Prostate gland (tissue), 2 donors: ENCODE measurements around the gene MMP15. TPM values are rescaled to one million over a fixed set of nuclear protein-coding genes. Genes with fewer than 3 reads are reported as not detected.

Experiments used
- DNase-seq: peaks from one replicate; pipeline ENCODE4 v3.0.0-alpha.2; 2019; ENCODE audit warnings: low spot score
- H3K27ac ChIP-seq, 2 donors: fragments of 200-600 bp; sonication (generic); 2 replicates each; pipeline ENCODE4 v1.5.1; 2017 to 2019
- H3K27me3 ChIP-seq: fragments of 200-600 bp; sonication (generic); replicated peaks from 2 replicates; pipeline ENCODE4 v1.5.1; 2019; ENCODE audit not compliant: insufficient read depth
- H3K36me3 ChIP-seq, 2 donors: fragments of 200-600 bp; sonication (generic); 1 replicate in 1 of 2; 2 replicates in 1 of 2; pipeline versions ENCODE4 v1.5.1 to v1.8.1; 2017 to 2019
- H3K4me1 ChIP-seq: fragments of 200-600 bp; sonication (generic); replicated peaks from 2 replicates; pipeline ENCODE4 v1.5.1; 2019
- H3K4me3 ChIP-seq, 2 donors: fragments of 200-600 bp; sonication (generic); 2 replicates each; pipeline ENCODE4 v1.5.1; 2017 to 2019
- H3K9me3 ChIP-seq: fragments of 200-600 bp; sonication (generic); 2 replicates; pipeline ENCODE4 v1.5.1; 2017
- POLR2A ChIP-seq: fragments of 450-650 bp; IDR thresholded peaks from one replicate; pipeline ENCODE4 v1.6.1; 2016; ENCODE audit warnings: antibody characterized with exemption, mild to moderate bottlenecking
- POLR2AphosphoS5 ChIP-seq: sonication (generic); formaldehyde crosslinking; IDR thresholded peaks from one replicate; pipeline ENCODE4 v1.6.1; 2017; ENCODE audit warnings: antibody characterized with exemption
- WGBS: methylation state at CpG from one replicate; pipeline ENCODE4 v1.1.5; 2018; 5-methylcytosine and 5-hydroxymethylcytosine counted together
- intact Hi-C: fragments of 100-400 bp; cut with DNase I; formaldehyde crosslinking; loops from one replicate; pipeline ENCODE4 v1.14.2; 2022
- total RNA-seq, 2 donors: library from RNA; depleted of rRNA; stranded (reverse); fragments of >200 nt; gene quantifications; one replicate each; pipeline ENCODE4 v1.1.0, GENCODE V29; 2016
- TF ChIP-seq, protein P1 (sequence below), 4 experiments: fragments of 200-600 bp in 2 of 4; fragments of 450-650 bp in 2 of 4; sonication (generic) in 2 of 4; IDR thresholded peaks; 1 replicate in 3 of 4; 2 replicates in 1 of 4; pipeline ENCODE4 v1.5.1; 2016 to 2019; ENCODE audit warnings: antibody characterized with exemption in 4 of 4, mild to moderate bottlenecking in 2 of 4, moderate library complexity in 2 of 4

MMP15 gene
- total RNA-seq, 2 donors from 2014 or later = 8.0 to 232 TPM

- H3K9me3 ChIP-seq = no peaks in the 10 kb centered on the region
- TF ChIP-seq, protein P1, sequence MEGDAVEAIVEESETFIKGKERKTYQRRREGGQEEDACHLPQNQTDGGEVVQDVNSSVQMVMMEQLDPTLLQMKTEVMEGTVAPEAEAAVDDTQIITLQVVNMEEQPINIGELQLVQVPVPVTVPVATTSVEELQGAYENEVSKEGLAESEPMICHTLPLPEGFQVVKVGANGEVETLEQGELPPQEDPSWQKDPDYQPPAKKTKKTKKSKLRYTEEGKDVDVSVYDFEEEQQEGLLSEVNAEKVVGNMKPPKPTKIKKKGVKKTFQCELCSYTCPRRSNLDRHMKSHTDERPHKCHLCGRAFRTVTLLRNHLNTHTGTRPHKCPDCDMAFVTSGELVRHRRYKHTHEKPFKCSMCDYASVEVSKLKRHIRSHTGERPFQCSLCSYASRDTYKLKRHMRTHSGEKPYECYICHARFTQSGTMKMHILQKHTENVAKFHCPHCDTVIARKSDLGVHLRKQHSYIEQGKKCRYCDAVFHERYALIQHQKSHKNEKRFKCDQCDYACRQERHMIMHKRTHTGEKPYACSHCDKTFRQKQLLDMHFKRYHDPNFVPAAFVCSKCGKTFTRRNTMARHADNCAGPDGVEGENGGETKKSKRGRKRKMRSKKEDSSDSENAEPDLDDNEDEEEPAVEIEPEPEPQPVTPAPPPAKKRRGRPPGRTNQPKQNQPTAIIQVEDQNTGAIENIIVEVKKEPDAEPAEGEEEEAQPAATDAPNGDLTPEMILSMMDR (IDR thresholded peaks at IDR 0.05) = no peak
- TF ChIP-seq POLR2AphosphoS5 = no peak
- no peak for TF ChIP-seq POLR2A
- H3K4me3 ChIP-seq = no peak overlapping the region
- H3K4me1 ChIP-seq = no peaks in the 10 kb centered on the region
- no peaks in the 10 kb centered on the region for H3K36me3 ChIP-seq
- no peak overlapping the region for H3K27ac ChIP-seq
- intact Hi-C loops = no loop called here
- no peak for DNase-seq
- WGBS = 90% methylated on average over 14 of the region's 14 CpGs
- no peaks in the 10 kb centered on the region for H3K27me3 ChIP-seq
Measured at GRCh38 chr16:58035356-58036170, 10.0 kb downstream of the MMP15 start.

DNA sequence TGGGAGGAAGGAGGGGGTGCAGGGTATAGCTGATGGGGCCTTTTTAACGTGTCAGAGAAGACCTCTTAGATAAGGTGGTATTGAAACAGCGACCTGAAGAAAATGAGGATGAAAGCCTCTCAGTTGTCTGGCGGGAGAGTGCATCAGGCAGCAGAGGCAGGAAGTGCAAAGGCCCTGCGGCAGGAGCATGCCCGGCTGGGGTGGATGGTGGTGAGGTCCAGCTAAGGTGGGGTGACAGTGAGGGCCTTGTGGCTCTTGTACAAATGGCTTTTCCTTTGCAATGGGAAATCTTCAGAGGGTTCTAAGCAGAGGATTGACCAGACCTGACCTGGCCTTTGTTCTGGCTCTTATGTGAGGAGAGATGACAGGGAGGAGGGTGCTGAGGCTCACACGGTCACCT, 11.4 kb downstream of the MMP15 start:
- 92% methylated on average over 6 of the region's 6 CpGs for WGBS
- H3K4me1 ChIP-seq = no peaks in the 10 kb centered on the region
- no peak for TF ChIP-seq POLR2A
- no peak for TF ChIP-seq POLR2AphosphoS5
- TF ChIP-seq, protein P1 (IDR thresholded peaks at IDR 0.05) = no peak
- H3K4me3 ChIP-seq = no peak overlapping the region
- H3K36me3 ChIP-seq = no peaks in the 10 kb centered on the region
- H3K27ac ChIP-seq = no peak overlapping the region
- intact Hi-C loops = no loop called here
- H3K9me3 ChIP-seq = no peaks in the 10 kb centered on the region
- DNase-seq = no peak
- no peaks in the 10 kb centered on the region for H3K27me3 ChIP-seq

GRCh38 chr16:58037365-58038057, 12.0 kb downstream of the MMP15 start:
- no peak overlapping the region for H3K4me3 ChIP-seq
- no peaks in the 10 kb centered on the region for H3K27me3 ChIP-seq
- no peak for DNase-seq
- no peaks in the 10 kb centered on the region for H3K9me3 ChIP-seq
- intact Hi-C loops = no loop called here
- H3K4me1 ChIP-seq = no peaks in the 10 kb centered on the region
- H3K36me3 ChIP-seq = no peaks in the 10 kb centered on the region
- TF ChIP-seq, protein P1 (IDR thresholded peaks at IDR 0.05) = no peak
- TF ChIP-seq POLR2AphosphoS5 (no peak), POLR2A (no peak)
- no peak overlapping the region for H3K27ac ChIP-seq
- 95% methylated on average over 16 of the region's 16 CpGs for WGBS

DNA sequence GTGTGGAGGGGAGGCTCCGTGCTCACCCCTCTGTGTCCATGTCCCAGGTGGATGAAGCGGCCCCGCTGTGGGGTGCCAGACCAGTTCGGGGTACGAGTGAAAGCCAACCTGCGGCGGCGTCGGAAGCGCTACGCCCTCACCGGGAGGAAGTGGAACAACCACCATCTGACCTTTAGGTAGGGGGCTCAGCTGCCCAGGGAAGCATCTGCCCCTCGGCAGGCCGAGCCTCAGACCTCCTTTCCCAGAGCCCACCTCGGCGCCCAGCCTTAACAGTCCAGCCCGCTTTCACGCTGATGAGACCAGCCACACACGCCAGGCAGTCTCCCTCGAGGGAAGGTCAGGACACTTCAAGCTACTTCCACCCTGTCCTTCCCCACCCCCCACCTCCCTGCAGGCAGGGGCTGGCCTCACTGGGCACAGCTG, 12.7 kb downstream of the MMP15 start:
- H3K4me1 ChIP-seq = no peaks in the 10 kb centered on the region
- no peak for DNase-seq
- no peaks in the 10 kb centered on the region for H3K27me3 ChIP-seq
- 95% methylated on average over 18 of the region's 20 CpGs for WGBS
- H3K4me3 ChIP-seq = no peak overlapping the region
- no peak for TF ChIP-seq POLR2AphosphoS5
- TF ChIP-seq, protein P1 (IDR thresholded peaks at IDR 0.05) = no peak
- TF ChIP-seq POLR2A = no peak
- H3K36me3 ChIP-seq = no peaks in the 10 kb centered on the region
- no peaks in the 10 kb centered on the region for H3K9me3 ChIP-seq
- intact Hi-C loops = no loop called here
- no peak overlapping the region for H3K27ac ChIP-seq
